ENCODE results near the gene ECT2L.

DNA sequence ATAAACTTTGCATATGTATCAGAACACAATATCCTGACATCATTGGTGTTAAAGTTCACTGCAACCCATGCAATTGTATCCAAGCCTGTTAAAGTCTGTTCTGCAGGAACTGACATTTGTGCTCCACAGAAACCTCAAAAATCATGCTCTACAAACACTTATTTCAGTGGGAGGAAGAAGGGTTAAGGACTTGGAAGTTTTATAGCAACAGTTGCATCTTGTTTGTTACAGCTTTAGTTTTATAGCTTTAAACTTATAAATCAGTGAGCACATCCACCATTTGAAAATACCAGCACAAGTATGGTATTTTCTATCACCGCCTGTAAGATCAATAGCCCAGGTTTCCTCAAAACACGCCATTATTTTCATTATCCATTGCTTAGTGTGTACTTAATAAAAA, 884 bp downstream of the ECT2L start:
- TF ChIP-seq POLR2AphosphoS5 (IDR thresholded peaks at IDR 0.05; ENCODE audit: low read depth, low read length) (no peak), CTCF (IDR thresholded peaks at IDR 0.05) (no peak), USF1 (IDR thresholded peaks at IDR 0.05; ENCODE audit: borderline replicate concordance, low read depth) (no peak), REST (IDR thresholded peaks at IDR 0.05; ENCODE audit: low read depth, low read length) (no peak), RFX5 (IDR thresholded peaks at IDR 0.05; ENCODE audit: low read length) (no peak), JUND (IDR thresholded peaks at IDR 0.05) (no peak)
